Esophagus squamous epithelium (tissue), 5 donors: Measurements from ENCODE around the gene DNER. TPM values are rescaled to one million over a fixed set of nuclear protein-coding genes. Genes with fewer than 3 reads are reported as not detected.

Source experiments
- DNase-seq: peaks from one replicate; lab custom pipeline; 2025; lab: John Stamatoyannopoulos, UW
- H3K27ac ChIP-seq, 4 donors: fragments of 200-600 bp; sonication (generic); one replicate each; pipeline ENCODE4 v1.5.1; 2016 to 2019; ENCODE audit warnings: mild to moderate bottlenecking in 1 of 4
- H3K27me3 ChIP-seq, 4 donors: fragments of 200-600 bp; sonication (generic); 1 replicate in 3 of 4; 2 replicates in 1 of 4; pipeline versions ENCODE4 v1.5.1 to v1.6.0; 2017 to 2021; ENCODE audit warnings: antibody characterized with exemption in 1 of 4
- H3K36me3 ChIP-seq, 3 donors: fragments of 200-600 bp; sonication (generic); one replicate each; pipeline ENCODE4 v1.5.1; 2016 to 2019
- H3K4me1 ChIP-seq, 3 donors: fragments of 200-600 bp; sonication (generic); one replicate each; pipeline ENCODE4 v1.5.1; 2017 to 2019
- H3K4me3 ChIP-seq, 4 donors: fragments of 200-600 bp; sonication (generic); 1 replicate in 3 of 4; 2 replicates in 1 of 4; pipeline ENCODE4 v1.5.1; 2016 to 2019; ENCODE audit warnings: mild to moderate bottlenecking in 2 of 4, moderate library complexity in 1 of 4
- H3K9me3 ChIP-seq, 3 donors: fragments of 200-600 bp; sonication (generic); one replicate each; pipeline ENCODE4 v1.5.1; 2016 to 2019
- POLR2A ChIP-seq, 4 donors: fragments of 450-650 bp; IDR thresholded peaks; one replicate each; pipeline ENCODE4 v1.6.1; 2017; ENCODE audit warnings: antibody characterized with exemption in 4 of 4, mild to moderate bottlenecking in 4 of 4, moderate library complexity in 3 of 4
- WGBS, 2 donors: methylation state at CpG; one replicate each; pipeline ENCODE4 v1.1.5; 2018; 5-methylcytosine and 5-hydroxymethylcytosine counted together
- intact Hi-C: fragments of 100-400 bp; cut with DNase I; formaldehyde crosslinking; loops from one replicate; pipeline ENCODE4 v1.15.0; 2022
- total RNA-seq, 4 donors: library from RNA; depleted of rRNA; stranded (reverse); fragments of >200 nt; gene quantifications; one replicate each; pipeline ENCODE4 v1.1.0, GENCODE V29; 2016
- TF ChIP-seq, protein P1 (sequence below), 6 experiments: fragments of 450-650 bp in 4 of 6; fragments of 200-600 bp in 2 of 6; sonication (generic) in 2 of 6; IDR thresholded peaks; one replicate each; pipeline ENCODE4 v1.5.1; 2016 to 2019; ENCODE audit warnings: antibody characterized with exemption in 6 of 6, mild to moderate bottlenecking in 4 of 6, moderate library complexity in 4 of 6
- donor health status: DM: yes; HTN: yes; CAD: no.

The DNER gene
- total RNA-seq, 4 donors from 2014 or later: 0.27 to 2.5 (median 0.91) TPM

DNA sequence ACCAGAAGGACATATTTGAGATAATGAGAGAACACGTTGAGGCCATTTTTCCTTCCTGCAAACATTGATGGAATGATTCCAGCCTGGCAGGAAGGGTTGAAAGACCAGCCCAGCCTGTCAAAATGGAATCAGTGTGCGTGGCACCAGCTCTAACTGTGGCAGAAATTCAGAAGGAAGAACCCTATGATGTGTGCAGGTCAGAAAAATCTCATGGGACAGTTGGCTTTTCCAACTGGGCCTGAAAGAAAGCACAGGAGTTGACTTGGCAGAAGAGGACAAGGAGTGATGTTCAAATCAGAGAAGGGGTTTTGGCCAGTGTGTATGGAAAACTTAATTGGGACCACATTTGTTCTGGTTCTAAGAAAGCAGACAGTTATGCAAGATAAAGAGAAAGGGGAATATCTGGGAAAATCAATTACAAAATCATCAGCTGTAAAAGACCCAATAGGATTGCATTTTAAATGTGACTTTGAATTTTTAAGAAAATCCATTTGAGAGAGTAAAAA is 250.5 kb downstream of the DNER start:
- no peak overlapping the region for H3K27ac ChIP-seq
- no peak overlapping the region for H3K4me3 ChIP-seq
- no peaks in the 10 kb centered on the region for H3K4me1 ChIP-seq
- H3K27me3 ChIP-seq: no peaks in the 10 kb centered on the region
- TF ChIP-seq POLR2A (IDR thresholded peaks at IDR 0.05): no peak
- TF ChIP-seq, protein P1, sequence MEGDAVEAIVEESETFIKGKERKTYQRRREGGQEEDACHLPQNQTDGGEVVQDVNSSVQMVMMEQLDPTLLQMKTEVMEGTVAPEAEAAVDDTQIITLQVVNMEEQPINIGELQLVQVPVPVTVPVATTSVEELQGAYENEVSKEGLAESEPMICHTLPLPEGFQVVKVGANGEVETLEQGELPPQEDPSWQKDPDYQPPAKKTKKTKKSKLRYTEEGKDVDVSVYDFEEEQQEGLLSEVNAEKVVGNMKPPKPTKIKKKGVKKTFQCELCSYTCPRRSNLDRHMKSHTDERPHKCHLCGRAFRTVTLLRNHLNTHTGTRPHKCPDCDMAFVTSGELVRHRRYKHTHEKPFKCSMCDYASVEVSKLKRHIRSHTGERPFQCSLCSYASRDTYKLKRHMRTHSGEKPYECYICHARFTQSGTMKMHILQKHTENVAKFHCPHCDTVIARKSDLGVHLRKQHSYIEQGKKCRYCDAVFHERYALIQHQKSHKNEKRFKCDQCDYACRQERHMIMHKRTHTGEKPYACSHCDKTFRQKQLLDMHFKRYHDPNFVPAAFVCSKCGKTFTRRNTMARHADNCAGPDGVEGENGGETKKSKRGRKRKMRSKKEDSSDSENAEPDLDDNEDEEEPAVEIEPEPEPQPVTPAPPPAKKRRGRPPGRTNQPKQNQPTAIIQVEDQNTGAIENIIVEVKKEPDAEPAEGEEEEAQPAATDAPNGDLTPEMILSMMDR (IDR thresholded peaks at IDR 0.05): no peak
- WGBS, 2 donors: 31% methylated on average over 2 of the region's 2 CpGs; no CpG with 5 or more reads in 1 of the 2 donors
- H3K9me3 ChIP-seq: no peaks in the 10 kb centered on the region
- intact Hi-C loops: no loop called here
- no peak for DNase-seq
- no peaks in the 10 kb centered on the region for H3K36me3 ChIP-seq

DNA sequence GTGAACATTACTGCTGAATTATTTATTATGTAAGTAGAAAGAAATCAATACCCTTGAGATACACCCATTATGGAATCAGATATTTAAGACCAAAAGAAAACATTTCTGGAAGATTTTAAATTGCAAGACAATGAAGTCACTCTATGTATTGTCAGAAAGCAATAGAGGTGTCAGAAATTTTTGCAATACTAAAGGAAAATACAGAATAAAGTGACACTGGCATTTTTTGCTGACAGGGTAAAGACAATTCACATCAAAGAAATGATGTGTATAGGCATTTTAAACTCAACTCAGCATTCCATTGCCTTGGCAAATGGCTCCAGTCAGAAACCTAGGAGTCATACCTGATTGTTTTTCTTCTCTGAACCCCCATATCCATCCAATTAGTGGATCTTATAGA is 252.2 kb downstream of the DNER start:
- no peak for DNase-seq
- H3K4me1 ChIP-seq: no peaks in the 10 kb centered on the region
- intact Hi-C loops: no loop called here
- no peaks in the 10 kb centered on the region for H3K36me3 ChIP-seq
- no peak overlapping the region for H3K27ac ChIP-seq
- no peak overlapping the region for H3K4me3 ChIP-seq
- H3K9me3 ChIP-seq: no peaks in the 10 kb centered on the region
- TF ChIP-seq, protein P1 (IDR thresholded peaks at IDR 0.05): no peak
- TF ChIP-seq POLR2A (IDR thresholded peaks at IDR 0.05): no peak
- H3K27me3 ChIP-seq: no peaks in the 10 kb centered on the region

DNA sequence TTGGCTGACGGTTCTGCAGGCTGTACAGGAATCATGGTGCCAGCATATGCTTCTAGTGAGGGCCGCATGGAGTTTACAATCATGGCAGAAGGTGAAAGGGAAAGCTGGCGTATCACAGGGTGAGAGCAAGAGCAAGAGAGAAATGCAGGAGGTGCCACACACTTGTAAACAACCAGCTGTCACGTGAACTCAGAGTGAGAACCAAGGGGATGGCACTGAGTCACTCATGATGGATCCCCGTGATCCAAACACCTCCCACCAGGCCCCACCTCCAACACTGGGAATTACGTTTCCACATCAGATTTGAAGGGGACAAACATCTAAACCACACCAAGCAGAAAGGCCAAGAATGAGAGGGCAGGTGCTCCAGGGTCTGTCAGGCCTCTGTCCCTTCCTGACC is 258.3 kb downstream of the DNER start:
- WGBS, 2 donors: 81 to 83% methylated on average over 5 to 6 of the region's 6 CpGs
- intact Hi-C loops: no loop called here
- no peaks in the 10 kb centered on the region for H3K27me3 ChIP-seq
- H3K36me3 ChIP-seq: no peaks in the 10 kb centered on the region
- no peak for DNase-seq
- H3K27ac ChIP-seq: no peak overlapping the region
- H3K4me3 ChIP-seq: no peak overlapping the region
- no peaks in the 10 kb centered on the region for H3K4me1 ChIP-seq
- no peak for TF ChIP-seq POLR2A (IDR thresholded peaks at IDR 0.05)
- TF ChIP-seq, protein P1 (IDR thresholded peaks at IDR 0.05): no peak
- H3K9me3 ChIP-seq: no peaks in the 10 kb centered on the region

DNA sequence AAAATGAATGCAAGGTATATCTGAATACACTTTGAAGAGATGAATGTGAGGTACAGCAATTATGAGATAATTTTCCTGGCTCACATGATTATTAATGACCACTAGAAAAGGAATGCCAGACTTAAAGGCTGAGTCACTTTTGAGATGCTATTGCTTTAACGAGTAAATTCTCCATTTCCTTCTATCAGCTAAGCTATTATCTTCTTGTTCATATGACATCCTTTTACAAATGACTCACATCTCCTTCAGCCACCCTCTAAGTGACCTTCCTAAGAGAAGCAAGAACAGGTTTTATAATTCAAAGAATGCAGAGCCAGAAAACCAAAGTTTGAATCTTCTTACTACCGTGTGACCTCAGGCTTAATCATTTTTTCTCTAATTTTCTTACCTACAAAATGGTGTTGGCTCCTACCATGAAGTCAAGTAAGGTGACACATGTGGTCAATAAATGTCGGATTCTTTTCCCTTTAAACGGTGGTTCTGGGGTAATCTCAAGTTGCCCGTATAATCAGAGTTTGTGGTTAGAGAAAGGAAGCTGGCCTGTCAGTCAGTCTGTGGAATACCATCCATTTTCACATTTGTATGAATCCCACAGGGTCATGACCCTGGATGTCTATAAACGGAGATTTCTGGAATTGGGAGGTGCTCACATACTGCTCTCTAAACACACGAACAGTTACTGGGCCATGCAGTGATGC is 259.3 kb downstream of the DNER start:
- Histone ChIP-seq H3K4me1 (no peaks in the 10 kb centered on the region), H3K36me3 (no peaks in the 10 kb centered on the region), H3K4me3 (no peak overlapping the region), H3K27me3 (no peaks in the 10 kb centered on the region), H3K9me3 (no peaks in the 10 kb centered on the region), H3K27ac (no peak overlapping the region)
- TF ChIP-seq, protein P1 (IDR thresholded peaks at IDR 0.05): no peak
- TF ChIP-seq POLR2A (IDR thresholded peaks at IDR 0.05): no peak
- 53 to 68% methylated on average over 7 of the region's 7 CpGs for WGBS, 2 donors
- intact Hi-C loops: no loop called here
- no peak for DNase-seq

DNA sequence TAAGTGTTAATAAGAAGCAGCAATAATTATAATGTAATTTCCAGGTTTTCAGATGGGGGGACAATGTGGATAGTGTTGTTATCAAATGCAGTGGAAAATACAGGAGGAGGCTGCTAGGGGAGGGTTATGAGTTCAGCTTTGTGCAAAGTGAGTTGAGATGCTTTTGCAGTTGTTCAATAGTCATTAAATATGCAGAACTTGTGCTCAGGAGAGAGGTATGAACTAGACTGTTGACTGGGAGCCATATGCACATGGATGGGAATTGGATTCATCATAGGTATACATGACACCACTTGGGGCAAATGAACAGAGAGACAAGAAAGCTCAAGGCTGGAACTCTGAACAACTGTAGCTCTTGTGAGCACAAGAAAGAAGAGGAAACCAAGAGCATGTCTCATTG is 261.1 kb downstream of the DNER start:
- no peaks in the 10 kb centered on the region for H3K36me3 ChIP-seq
- DNase-seq: no peak
- H3K4me1 ChIP-seq: no peaks in the 10 kb centered on the region
- TF ChIP-seq POLR2A (IDR thresholded peaks at IDR 0.05): no peak
- TF ChIP-seq, protein P1 (IDR thresholded peaks at IDR 0.05): no peak
- intact Hi-C loops: no loop called here
- H3K27me3 ChIP-seq: no peaks in the 10 kb centered on the region
- H3K4me3 ChIP-seq: no peak overlapping the region
- no peaks in the 10 kb centered on the region for H3K9me3 ChIP-seq
- H3K27ac ChIP-seq: no peak overlapping the region
